ENCODE results near the gene TICAM2.

TICAM2 gene

DNA sequence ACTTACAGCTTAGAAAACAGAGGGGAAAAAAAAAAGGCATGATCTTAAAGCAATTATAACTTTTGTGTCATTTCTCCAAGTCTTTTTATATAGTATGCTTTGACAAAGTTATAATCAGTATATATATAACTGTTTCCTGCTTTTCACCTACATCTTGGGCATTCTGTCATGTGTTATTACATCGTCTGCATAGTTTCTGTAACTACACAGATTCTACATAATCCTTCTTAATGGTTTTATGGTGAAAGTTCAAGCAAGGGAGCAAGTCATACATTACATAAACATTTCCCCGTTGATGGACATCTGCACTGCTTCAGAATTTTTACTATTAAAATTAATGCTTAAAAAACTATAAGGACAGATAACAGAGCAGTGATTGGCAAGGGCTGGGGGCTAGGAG lies 69.8 kb downstream of the TICAM2 start:
- DNase-seq (ENCODE audit: low read depth in 2 of 2), result no peak

DNA sequence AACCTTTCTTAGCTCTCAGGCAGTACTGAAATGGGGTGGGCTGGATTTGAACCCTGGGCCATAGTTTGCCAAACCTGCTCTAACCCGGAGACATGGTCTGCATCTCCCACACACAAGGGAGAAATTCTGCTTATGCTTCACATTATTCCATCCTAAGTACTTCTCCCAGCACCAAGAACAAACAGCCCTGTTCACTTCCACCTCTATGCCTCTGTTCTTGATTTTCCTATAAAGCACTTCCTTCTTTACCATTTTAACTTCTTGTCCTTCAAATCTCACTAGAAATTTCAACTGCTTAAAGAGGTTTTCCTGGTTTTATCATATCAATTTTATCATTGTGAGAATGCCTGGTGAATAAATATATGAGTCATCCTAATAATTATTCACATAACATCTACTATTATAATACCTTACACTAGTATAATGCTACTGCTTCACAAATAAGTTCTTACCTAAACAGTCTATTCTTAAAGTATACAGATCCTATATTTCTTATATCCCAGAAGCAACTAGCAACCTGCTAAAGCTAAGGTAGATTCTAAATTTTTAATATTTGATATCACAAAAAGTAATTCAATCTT lies 70.4 kb downstream of the TICAM2 start:
- DNase-seq (ENCODE audit: low read depth in 2 of 2), result no peak

DNA sequence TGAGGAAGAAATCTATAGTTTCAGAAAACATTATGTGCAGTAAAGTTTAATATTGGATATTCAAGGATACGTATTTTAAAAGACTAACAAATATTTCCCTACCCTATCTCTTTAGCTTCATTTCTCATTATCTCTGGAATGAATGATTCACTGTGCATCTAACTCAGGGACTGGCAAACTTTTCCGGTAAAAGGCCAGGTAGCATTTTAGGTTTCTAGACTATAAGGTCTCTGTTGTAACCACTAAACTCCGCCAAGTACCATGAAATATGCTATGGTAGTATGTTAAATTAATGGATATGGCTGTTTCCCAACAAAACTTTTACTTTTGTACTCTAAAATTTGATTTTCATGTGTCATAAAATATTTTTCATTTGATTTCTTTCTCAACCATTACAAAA lies 70.9 kb downstream of the TICAM2 start:
- no peak for DNase-seq (ENCODE audit: low read depth in 2 of 2)

GRCh38 chr5:115530426-115530825 lies 71.9 kb downstream of the TICAM2 start:
- DNase-seq (ENCODE audit: low read depth in 2 of 2), result no peak

All from activated CD4-positive, alpha-beta T cell treated with anti-CD3 and anti-CD28 coated beads for 24 hours (primary cell).